ENCODE measurements around the gene CRISP3. TPM values are rescaled to one million over a fixed set of nuclear protein-coding genes. Genes with fewer than 3 reads are reported as not detected.

Gene CRISP3
- total and polyA plus RNA-seq, 2 of the 8 experiments (the other 6 are each of a cell fraction or from before 2014, with no cell fraction given): not detected

DNA sequence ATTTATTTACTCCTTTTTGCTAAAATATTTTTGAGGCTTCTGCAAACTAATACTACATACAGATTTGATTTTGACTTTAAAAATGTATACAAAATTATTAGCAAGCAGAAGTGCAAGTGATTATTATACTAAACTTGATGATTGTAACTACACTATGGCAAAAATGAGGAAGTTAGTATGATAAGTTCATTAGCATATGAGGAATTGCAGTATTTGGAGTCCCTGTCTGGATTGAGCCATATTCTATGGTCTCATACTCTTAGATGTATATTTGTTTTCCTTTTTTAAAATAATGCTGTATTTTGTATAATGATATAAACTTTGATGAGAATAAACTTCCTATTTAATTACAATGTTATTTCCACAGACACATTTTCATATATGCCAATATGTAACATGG, 13.9 kb downstream of the CRISP3 start:
- Histone ChIP-seq H4K5ac (ENCODE audit: insufficient read length, low read depth, low read length) (no peak overlapping the region), H4K20me1 (replicated peaks in 1 of 2; ENCODE audit: control insufficient read depth in 1 of 2, insufficient read depth in 2 of 2, low read length in 2 of 2) (no peaks in the 10 kb centered on the region), H3K79me1 (ENCODE audit: low read depth, low read length) (no peaks in the 10 kb centered on the region), H3K23ac (ENCODE audit: insufficient read length) (no peak overlapping the region), H3K9me3 (ENCODE audit: insufficient read depth in 2 of 2, low read depth in 1 of 2, low read length in 1 of 2) (no peaks in the 10 kb centered on the region), H3K4ac (replicated peaks; ENCODE audit: insufficient read length, low read depth, low read length) (no peak overlapping the region), H2AK5ac (ENCODE audit: low read depth, low read length) (no peak overlapping the region), H3K9ac (replicated peaks in 1 of 4; ENCODE audit: extremely low read depth in 1 of 4, low read depth in 3 of 4, low read length in 3 of 4) (no peak overlapping the region), H3K23me2 (ENCODE audit: low read depth, low read length) (no peaks in the 10 kb centered on the region; the same call in 1 of the 2 replicates), H2BK5ac (ENCODE audit: low read depth, low read length) (no peak overlapping the region), H3K56ac (replicated peaks; ENCODE audit: insufficient read length, low read depth, low read length) (no peak overlapping the region), H3K4me1 (replicated peaks in 1 of 4; ENCODE audit: control insufficient read depth in 3 of 4, insufficient read depth in 4 of 4, low read length in 3 of 4) (no peaks in the 10 kb centered on the region), H4K91ac (replicated peaks; ENCODE audit: insufficient read length, low read length) (no peak overlapping the region), H2BK20ac (ENCODE audit: low read length) (no peak overlapping the region), H3K4me2 (ENCODE audit: insufficient read depth in 1 of 2, low read depth in 2 of 2, low read length in 2 of 2) (no peak overlapping the region), H3K79me2 (ENCODE audit: control insufficient read depth in 1 of 2, insufficient read depth in 2 of 2, low read length in 2 of 2) (no peaks in the 10 kb centered on the region), H2BK120ac (replicated peaks; ENCODE audit: low read depth, low read length) (no peak overlapping the region), H2AFZ (ENCODE audit: low read length) (no peak overlapping the region), H4K8ac (ENCODE audit: extremely low read depth, insufficient read depth, low read length) (no peak overlapping the region), H3K4me3 (ENCODE audit: extremely low read depth in 1 of 4, insufficient read depth in 2 of 4, low read depth in 3 of 4, low read length in 4 of 4) (no peak overlapping the region), H3K27ac (ENCODE audit: low read depth, low read length) (no peak overlapping the region), H3K27me3 (replicated peaks in 1 of 4; ENCODE audit: control insufficient read depth in 3 of 4, extremely low read depth in 1 of 4, insufficient read depth in 3 of 4, low read length in 3 of 4) (peaks cover 0 to 1% (median 0%) of the 10 kb centered on the region in 4 experiments; a peak in 1 of 7 replicates), H2BK15ac (ENCODE audit: low read length) (no peak overlapping the region), H3K18ac (ENCODE audit: extremely low read depth, low read length) (no peak overlapping the region), H3K14ac (ENCODE audit: insufficient read length) (no peak overlapping the region), H3K36me3 (ENCODE audit: control insufficient read depth in 2 of 4, insufficient read depth in 4 of 4, low read length in 3 of 4) (no peaks in the 10 kb centered on the region), H2BK12ac (ENCODE audit: low read depth, low read length) (no peak overlapping the region)
- CTCF ChIA-PET (ENCODE audit: partially characterized antibody): interaction anchor here (1.4 kb wide), 1 partner anchor 23 kb away, joined by 3 read pairs; no protein-coding TSS in a partner anchor
- DNase-seq (ENCODE audit: low read depth in 1 of 2, low spot score in 2 of 2) (no peak), FAIRE-seq (no peak)
- no peak for TF ChIP-seq RNF2 (IDR thresholded peaks at IDR 0.05; ENCODE audit: borderline replicate concordance, low read depth, low read length, missing control alignments, poor library complexity, severe bottlenecking)
- no peak for TF ChIP-seq BACH1 (IDR thresholded peaks at IDR 0.05; ENCODE audit: low read length)
- no peak for TF ChIP-seq EP300 (IDR thresholded peaks at IDR 0.05; ENCODE audit: borderline replicate concordance in 1 of 2, low read depth in 2 of 2, low read length in 2 of 2)
- POLR2A ChIA-PET (ENCODE audit: partially characterized antibody): no interaction called here

Data from H1 (cell line).